HFFc6 (cell line): ENCODE results near the gene TRAPPC13. TPM values are rescaled to one million over a fixed set of nuclear protein-coding genes. Genes with fewer than 3 reads are reported as not detected.
"Not testable (repeated sequence)": the region's sequence is repeated elsewhere in the genome, so short reads cannot be mapped to it uniquely, and the experiment has no call there.

Source experiments
- DNase-seq: peaks from one replicate; pipeline ENCODE4 v3.0.0-alpha.2; 2018
- H3K27ac Mint-ChIP-seq: 2 replicates; pipeline ENCODE4 v1.8.0; 2020; ENCODE audit warnings: mild to moderate bottlenecking, mixed read lengths
- H3K27me3 Mint-ChIP-seq: 2 replicates; pipeline ENCODE4 v1.8.0; 2021; ENCODE audit warnings: mild to moderate bottlenecking, moderate library complexity, mixed read lengths; ENCODE audit not compliant: insufficient read depth
- H3K36me3 Mint-ChIP-seq: 2 replicates; pipeline ENCODE4 v1.8.0; 2021; ENCODE audit warnings: low read depth, mixed read lengths
- H3K4me1 Mint-ChIP-seq: 2 replicates; pipeline ENCODE4 v1.8.0; 2020; ENCODE audit warnings: low read depth, mixed read lengths
- H3K4me3 Mint-ChIP-seq: 2 replicates; pipeline ENCODE4 v1.8.0; 2020; ENCODE audit warnings: mild to moderate bottlenecking, moderate library complexity, mixed read lengths
- H3K9me3 Mint-ChIP-seq: 2 replicates; pipeline ENCODE4 v1.8.0; 2020; ENCODE audit warnings: mild to moderate bottlenecking, mixed read lengths
- CTCF ChIP-seq: fragments of 200-600 bp; sonication (generic); IDR thresholded peaks from 2 replicates; pipeline ENCODE4 v1.5.0; 2021; ENCODE audit warnings: antibody characterized with exemption, mild to moderate bottlenecking
- total RNA-seq, 6 experiments: library from RNA; stranded (reverse); fragmentation: NEBNext Ultra II Directional; extraction: Animal tissue kit (Norgen Biotek cat#: 25700); gene quantifications; 2 replicates in 1 of 6; 3 replicates in 5 of 6; pipeline ENCODE4 v1.2.3, GENCODE V29; 2021

The TRAPPC13 gene
- total RNA-seq, 6 experiments from 2014 or later: 15.3 to 20.8 (median 19.4) TPM

GRCh38 chr5:65663804-65664521 is 39.1 kb downstream of the TRAPPC13 start:
- H3K27ac Mint-ChIP-seq: peak overlapping the region; percentile 45
- peak; percentile 22 for DNase-seq
- no peak overlapping the region for H3K4me3 Mint-ChIP-seq
- peaks cover 30% of the 10 kb centered on the region for H3K36me3 Mint-ChIP-seq
- peaks cover 11% of the 10 kb centered on the region for H3K4me1 Mint-ChIP-seq
- no peaks in the 10 kb centered on the region for H3K9me3 Mint-ChIP-seq
- H3K27me3 Mint-ChIP-seq: peaks cover 2% of the 10 kb centered on the region; the same call in 1 of the 2 replicates
- peak; percentile 78 for TF ChIP-seq CTCF

GRCh38 chr5:65668696-65669095 is 43.9 kb downstream of the TRAPPC13 start:
- Mint-ChIP-seq H3K27me3 (peaks cover 2% of the 10 kb centered on the region; the same call in 1 of the 2 replicates), H3K4me1 (peaks cover 26% of the 10 kb centered on the region), H3K36me3 (peaks cover 25% of the 10 kb centered on the region), H3K27ac (no peak overlapping the region), H3K9me3 (no peaks in the 10 kb centered on the region), H3K4me3 (no peak overlapping the region)
- DNase-seq: no peak
- TF ChIP-seq CTCF: no peak

GRCh38 chr5:65672796-65673195 is 48.0 kb downstream of the TRAPPC13 start:
- H3K36me3 Mint-ChIP-seq: peaks cover 26% of the 10 kb centered on the region; the same call in 1 of the 2 replicates
- no peak for TF ChIP-seq CTCF
- peaks cover 37% of the 10 kb centered on the region for H3K4me1 Mint-ChIP-seq
- H3K27me3 Mint-ChIP-seq: peaks cover 2% of the 10 kb centered on the region; the same call in 1 of the 2 replicates
- no peaks in the 10 kb centered on the region for H3K9me3 Mint-ChIP-seq
- peak overlapping the region; percentile 46 for H3K27ac Mint-ChIP-seq
- H3K4me3 Mint-ChIP-seq: no peak overlapping the region; the same call in 1 of the 2 replicates
- DNase-seq: peak; percentile 67

GRCh38 chr5:65674749-65675148 is 49.9 kb downstream of the TRAPPC13 start:
- Mint-ChIP-seq H3K27me3 (no peaks in the 10 kb centered on the region), H3K4me1 (peaks cover 37% of the 10 kb centered on the region), H3K27ac (no peak overlapping the region; the same call in 1 of the 2 replicates), H3K36me3 (peaks cover 39% of the 10 kb centered on the region), H3K4me3 (no peak overlapping the region), H3K9me3 (no peaks in the 10 kb centered on the region)
- DNase-seq: no peak
- no peak for TF ChIP-seq CTCF

- not testable (repeated sequence) for H3K27ac Mint-ChIP-seq, H3K9me3 Mint-ChIP-seq, H3K27me3 Mint-ChIP-seq, DNase-seq, H3K4me3 Mint-ChIP-seq
- Mint-ChIP-seq H3K4me1 (peaks cover 37% of the 10 kb centered on the region), H3K36me3 (peaks cover 48% of the 10 kb centered on the region)
Measured at GRCh38 chr5:65676056-65676455, 51.2 kb downstream of the TRAPPC13 start.

- DNase-seq: no peak
- no peaks in the 10 kb centered on the region for H3K4me1 Mint-ChIP-seq
- no peaks in the 10 kb centered on the region for H3K27me3 Mint-ChIP-seq
- peaks cover 48% of the 10 kb centered on the region for H3K36me3 Mint-ChIP-seq
- H3K4me3 Mint-ChIP-seq: no peak overlapping the region
- H3K27ac Mint-ChIP-seq: no peak overlapping the region
- no peak for TF ChIP-seq CTCF
- H3K9me3 Mint-ChIP-seq: no peaks in the 10 kb centered on the region
Measured at GRCh38 chr5:65682148-65682547, 57.3 kb downstream of the TRAPPC13 start.
